ENCODE results near the gene ATG2B. TPM values are rescaled to one million over a fixed set of nuclear protein-coding genes. Genes with fewer than 3 reads are reported as not detected.

ATG2B gene
- total and polyA plus RNA-seq, 2 donors (not counting 3 experiments of a cell fraction or from before 2014, with no cell fraction given): 5.9 to 17.8 TPM

- no peaks in the 10 kb centered on the region for H3K79me2 ChIP-seq (ENCODE audit: control insufficient read depth, insufficient read depth, low read length)
- H3K9me1 ChIP-seq (replicated peaks; ENCODE audit: control insufficient read depth, extremely low read depth, insufficient read depth, low read length): no peaks in the 10 kb centered on the region
- no peak for DNase-seq (ENCODE audit: low read depth, low spot score)
- peaks cover 7% of the 10 kb centered on the region for H3K4me1 ChIP-seq (ENCODE audit: control insufficient read depth, extremely low read depth, insufficient read depth, low read length)
- ChIA-PET POLR2A (no interaction called here), CTCF (interaction anchor here (0.9 to 1.4 kb wide), 3 partner anchors 12 to 30 kb away, joined by 3 read pairs; partner anchors contain the start of gene ATG2B)
- H2AFZ ChIP-seq (ENCODE audit: low read depth, low read length): peak overlapping the region; percentile 88
- intact Hi-C loops (cut with micrococcal nuclease): loop anchor here (1.0 kb wide), 1 partner anchor 28 kb away; the partner anchor contains the start of genes ATG2B and GSKIP
- FAIRE-seq: no peak
- H3K27me3 ChIP-seq (ENCODE audit: control insufficient read depth in 2 of 2, insufficient read depth in 2 of 2, low read length in 2 of 2): no peaks in the 10 kb centered on the region
- dilution Hi-C loops (cut with MboI; ENCODE audit: extremely low pct_ligation_motif_present, low sequenced_read_pairs): no loop called here
- peak overlapping the region; percentile 66 to 70 (median 69) for H3K4me3 ChIP-seq (replicated peaks in 1 of 3; ENCODE audit: insufficient read depth in 1 of 3, low read depth in 1 of 3, low read length in 3 of 3)
- H3K36me3 ChIP-seq (ENCODE audit: control insufficient read depth in 2 of 2, extremely low read depth in 1 of 2, insufficient read depth in 2 of 2, low read length in 2 of 2): no peaks in the 10 kb centered on the region
- BruUV-seq (replicated peaks): no TSS peak
- no peaks in the 10 kb centered on the region for H3K9me3 ChIP-seq (replicated peaks; ENCODE audit: control insufficient read depth, insufficient read depth, low read length)
- H3K4me2 ChIP-seq (ENCODE audit: insufficient read depth, low read length): peak overlapping the region; percentile 94
- TF ChIP-seq CTCF (IDR thresholded peaks at IDR 0.05; ENCODE audit: extremely low read depth in 1 of 2, insufficient read depth in 1 of 2, low read depth in 1 of 2, low read length in 2 of 2) (no peak), GATA2 (IDR thresholded peaks at IDR 0.05; ENCODE audit: insufficient read depth, insufficient read length, low read depth, low read length) (no peak), JUN (IDR thresholded peaks at IDR 0.05; ENCODE audit: borderline replicate concordance, insufficient read depth, insufficient read length, low read depth) (no peak)
- peak overlapping the region; percentile 73 for H3K9ac ChIP-seq (replicated peaks; ENCODE audit: extremely low read depth, insufficient read depth, low read length)
- H4K20me1 ChIP-seq (replicated peaks; ENCODE audit: control insufficient read depth, extremely low read depth, insufficient read depth, low read length): no peaks in the 10 kb centered on the region
- H3K27ac ChIP-seq (ENCODE audit: insufficient read depth, low read depth, low read length): no peak overlapping the region
Observed at GRCh38 chr14:96390965-96391292, 27.8 kb upstream of the ATG2B start.

- no peaks in the 10 kb centered on the region for H3K9me3 ChIP-seq (replicated peaks; ENCODE audit: control insufficient read depth, insufficient read depth, low read length)
- dilution Hi-C loops (cut with MboI; ENCODE audit: extremely low pct_ligation_motif_present, low sequenced_read_pairs) (no loop called here), intact Hi-C loops (cut with micrococcal nuclease) (no loop called here)
- no peak overlapping the region for H2AFZ ChIP-seq (ENCODE audit: low read depth, low read length)
- peaks cover 1 to 11% of the 10 kb centered on the region in 2 experiments for H3K36me3 ChIP-seq (ENCODE audit: control insufficient read depth in 2 of 2, extremely low read depth in 1 of 2, insufficient read depth in 2 of 2, low read length in 2 of 2)
- H3K27ac ChIP-seq (ENCODE audit: insufficient read depth, low read depth, low read length): no peak overlapping the region
- ChIA-PET POLR2A (no interaction called here), CTCF (no interaction called here)
- H3K79me2 ChIP-seq (ENCODE audit: control insufficient read depth, insufficient read depth, low read length): no peaks in the 10 kb centered on the region
- no peak for FAIRE-seq
- no peak overlapping the region for H3K9ac ChIP-seq (replicated peaks; ENCODE audit: extremely low read depth, insufficient read depth, low read length)
- H3K9me1 ChIP-seq (replicated peaks; ENCODE audit: control insufficient read depth, extremely low read depth, insufficient read depth, low read length): no peaks in the 10 kb centered on the region
- BruUV-seq (replicated peaks): no TSS peak
- H3K4me1 ChIP-seq (ENCODE audit: control insufficient read depth, extremely low read depth, insufficient read depth, low read length): no peaks in the 10 kb centered on the region
- DNase-seq (ENCODE audit: low read depth, low spot score): no peak
- H3K27me3 ChIP-seq (ENCODE audit: control insufficient read depth in 2 of 2, insufficient read depth in 2 of 2, low read length in 2 of 2): no peaks in the 10 kb centered on the region
- H3K4me2 ChIP-seq (ENCODE audit: insufficient read depth, low read length): no peak overlapping the region
- TF ChIP-seq JUN (IDR thresholded peaks at IDR 0.05; ENCODE audit: borderline replicate concordance, insufficient read depth, insufficient read length, low read depth) (no peak), GATA2 (IDR thresholded peaks at IDR 0.05; ENCODE audit: insufficient read depth, insufficient read length, low read depth, low read length) (no peak), CTCF (IDR thresholded peaks at IDR 0.05; ENCODE audit: extremely low read depth in 1 of 2, insufficient read depth in 1 of 2, low read depth in 1 of 2, low read length in 2 of 2) (no peak), FOS (IDR thresholded peaks at IDR 0.05; ENCODE audit: borderline replicate concordance, insufficient read depth, low read length) (no peak), EZH2 (IDR thresholded peaks at IDR 0.05; ENCODE audit: borderline replicate concordance, low read depth, low read length, severe bottlenecking) (no peak), POLR2A (IDR thresholded peaks at IDR 0.05; ENCODE audit: low read depth, low read length) (no peak), POLR2AphosphoS5 (IDR thresholded peaks at IDR 0.05; ENCODE audit: insufficient read depth, low read depth, low read length) (no peak), MYC (IDR thresholded peaks at IDR 0.05; ENCODE audit: low read depth, low read length) (no peak), MAX (IDR thresholded peaks at IDR 0.05; ENCODE audit: insufficient read depth, insufficient read length) (no peak)
- no peaks in the 10 kb centered on the region for H4K20me1 ChIP-seq (replicated peaks; ENCODE audit: control insufficient read depth, extremely low read depth, insufficient read depth, low read length)
- no peak overlapping the region for H3K4me3 ChIP-seq (replicated peaks in 1 of 3; ENCODE audit: insufficient read depth in 1 of 3, low read depth in 1 of 3, low read length in 3 of 3)
Observed at GRCh38 chr14:96385385-96385784, 22.2 kb upstream of the ATG2B start.

All from endothelial cell of umbilical vein (primary cell).